HG03575 (cell line): ENCODE measurements around the gene GYS2.
"Not testable (repeated sequence)": the region's sequence is repeated elsewhere in the genome, so short reads cannot be mapped to it uniquely, and the experiment has no call there.

ENCODE experiments used
- ATAC-seq: cut with Tn5 transposase; IDR thresholded peaks from one replicate; pipeline ENCODE4 v1.9.1; 2021; ENCODE audit not compliant: unreplicated experiment, insufficient number of reproducible peaks, low FRiP score; ENCODE audit errors: extremely low read depth

GYS2 gene

GRCh38 chr12:21608196-21608595 is 3.5 kb upstream of the GYS2 start:
- no peak for ATAC-seq

GRCh38 chr12:21607701-21608100 is 3.1 kb upstream of the GYS2 start:
- ATAC-seq: no peak

GRCh38 chr12:21606175-21606574 is 1.5 kb upstream of the GYS2 start:
- no peak for ATAC-seq

- ATAC-seq: no peak
Measured at GRCh38 chr12:21602774-21603173, 1.9 kb downstream of the GYS2 start.

GRCh38 chr12:21600196-21600595 is 4.5 kb downstream of the GYS2 start:
- ATAC-seq: no peak

- peak; percentile 52 for ATAC-seq
Measured at GRCh38 chr12:21599143-21599999, 5.3 kb downstream of the GYS2 start.

GRCh38 chr12:21598651-21599050 is 6.0 kb downstream of the GYS2 start:
- no peak for ATAC-seq

GRCh38 chr12:21595356-21595755 is 9.3 kb downstream of the GYS2 start:
- not testable (repeated sequence) for ATAC-seq

GRCh38 chr12:21585485-21585884 is 19.2 kb downstream of the GYS2 start:
- no peak for ATAC-seq

GRCh38 chr12:21584403-21585182 is 20.1 kb downstream of the GYS2 start:
- not testable (repeated sequence) for ATAC-seq

- no peak for ATAC-seq
Measured at GRCh38 chr12:21583587-21583986, 21.1 kb downstream of the GYS2 start.

GRCh38 chr12:21580748-21581516 is 23.7 kb downstream of the GYS2 start:
- ATAC-seq: no peak

GRCh38 chr12:21577516-21577915 is 27.1 kb downstream of the GYS2 start:
- ATAC-seq: no peak

- ATAC-seq: no peak
Measured at GRCh38 chr12:21576431-21576830, 28.2 kb downstream of the GYS2 start.

GRCh38 chr12:21573733-21574358 is 30.8 kb downstream of the GYS2 start:
- ATAC-seq: no peak

- no peak for ATAC-seq
Measured at GRCh38 chr12:21571046-21571445, 33.6 kb downstream of the GYS2 start.

- ATAC-seq: no peak
Measured at GRCh38 chr12:21568115-21568514, 36.5 kb downstream of the GYS2 start.

- no peak for ATAC-seq
Measured at GRCh38 chr12:21566907-21567394, 37.7 kb downstream of the GYS2 start.
